Measurements from ENCODE around the gene SLC11A1.

DNA sequence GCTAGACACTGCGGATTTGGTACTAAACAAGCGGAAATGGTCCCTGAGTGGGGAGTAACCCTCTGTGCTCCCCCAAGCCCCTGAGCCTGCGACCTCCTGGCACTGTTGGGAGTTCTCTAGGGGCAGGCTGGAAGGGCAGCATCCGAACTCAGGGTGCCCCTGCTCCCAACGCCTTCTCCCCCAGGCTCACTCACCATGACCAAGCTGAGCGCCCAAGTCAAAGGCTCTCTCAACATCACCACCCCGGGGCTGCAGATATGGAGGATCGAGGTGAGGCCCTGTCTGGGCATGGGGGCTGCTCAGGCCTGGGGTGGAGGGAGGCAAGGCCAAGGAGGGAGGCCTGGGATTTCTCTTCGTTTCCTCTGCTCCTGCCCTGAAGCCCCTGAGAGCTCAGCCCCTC is 41.5 kb downstream of the SLC11A1 start:
- TF ChIP-seq POLR2AphosphoS5 (IDR thresholded peaks at IDR 0.05; ENCODE audit: low read depth, low read length) (no peak), TAF1 (IDR thresholded peaks at IDR 0.05; ENCODE audit: borderline replicate concordance, low read depth, low read length) (no peak)
